Pancreas (tissue), 10 donors: ENCODE data around the gene NR6A1. TPM values are rescaled to one million over a fixed set of nuclear protein-coding genes. Genes with fewer than 3 reads are reported as not detected.

Source experiments
- ATAC-seq, 4 donors: fragments of 200-7000 bp; cut with Tn5 transposase; one replicate each; pipeline versions ENCODE4 v1.8.0 to v1.9.1; 2020; ENCODE audit warnings: mild to moderate bottlenecking in 4 of 4, moderate library complexity in 4 of 4
- DNase-seq, 6 donors: peaks; one replicate each; pipeline ENCODE4 v3.0.0-alpha.2; 2020
- FAIRE-seq: peaks from 2 replicates; lab custom pipeline; 2012; peaks lifted over from hg19 to GRCh38; lab: Jason Lieb, UNC
- H3K27ac ChIP-seq, 4 donors: fragments of 200-600 bp; sonication (generic); 1 replicate in 3 of 4; 2 replicates in 1 of 4; pipeline versions ENCODE4 v1.5.0 to v1.8.0; 2020
- H3K27me3 ChIP-seq, 4 donors: fragments of 200-600 bp; one replicate each; pipeline ENCODE4 v1.8.0; 2021
- H3K36me3 ChIP-seq, 3 donors: fragments of 200-600 bp; sonication (generic) in 1 of 3; one replicate each; pipeline versions ENCODE4 v1.5.0 to v1.8.0; 2020 to 2021
- H3K4me1 ChIP-seq, 3 donors: fragments of 200-600 bp; one replicate each; pipeline ENCODE4 v1.8.0; 2021
- H3K4me3 ChIP-seq, 4 donors: fragments of 200-600 bp; sonication (generic) in 2 of 4; one replicate each; pipeline versions ENCODE4 v1.5.0 to v1.8.0; 2020 to 2021
- H3K9me3 ChIP-seq, 4 donors: fragments of 200-600 bp; one replicate each; pipeline ENCODE4 v1.8.0; 2021
- WGBS, 2 donors: extraction: QIAGEN DNeasy Blood & Tissue Kit; methylation state at CpG; one replicate each; pipeline ENCODE4 v1.1.7; 2013; 5-methylcytosine and 5-hydroxymethylcytosine counted together
- intact Hi-C, 3 donors: fragments of 100-400 bp; cut with DNase I; formaldehyde crosslinking; loops; one replicate each; pipeline versions ENCODE4 v1.11.1 to v1.14.2; 2022
- polyA plus RNA-seq, 2 donors: library from polyadenylated mRNA; stranded (reverse); fragments of 200-250 nt; gene quantifications; one replicate each; pipeline ENCODE4 v1.2.3, GENCODE V29; 2013
- total RNA-seq, 6 donors: library from RNA; stranded (reverse); fragmentation: NEBNext Ultra II Directional in 4 of 6; extraction: Animal tissue kit (Norgen Biotek cat#: 25700) in 4 of 6; gene quantifications; one replicate each; pipeline versions ENCODE4 v1.2.1 to v1.2.4, GENCODE V29; 2021 to 2023
- TF ChIP-seq, protein P1 (sequence below), 4 donors: fragments of 200-600 bp; sonication (generic) in 3 of 4; IDR thresholded peaks; one replicate each; pipeline versions ENCODE4 v1.5.0 to v1.8.0; 2021; ENCODE audit warnings: antibody characterized with exemption in 4 of 4
- donor health status: healthy with polysubstance abuse.
- donor health status: DM: no; HTN: no; CAD: no; lungs with moderate emphysema.
- donor health status: DM: no; HTN: no; CAD: no.
- donor health status: control.
- donor health status: control.
- donor health status: Bipolar disorder and iron deficiency.
- donor health status: DM: yes; HTN: yes; CAD: no.
- donor health status: DM: no; HTN: no; CAD: no.
- donor health status: DM: no; HTN: no; CAD: no.
- donor health status: DM: yes; HTN: yes; CAD: no.

NR6A1 gene
- total and polyA plus RNA-seq, 8 donors, result 2.1 to 3.9 (median 2.6) TPM

DNA sequence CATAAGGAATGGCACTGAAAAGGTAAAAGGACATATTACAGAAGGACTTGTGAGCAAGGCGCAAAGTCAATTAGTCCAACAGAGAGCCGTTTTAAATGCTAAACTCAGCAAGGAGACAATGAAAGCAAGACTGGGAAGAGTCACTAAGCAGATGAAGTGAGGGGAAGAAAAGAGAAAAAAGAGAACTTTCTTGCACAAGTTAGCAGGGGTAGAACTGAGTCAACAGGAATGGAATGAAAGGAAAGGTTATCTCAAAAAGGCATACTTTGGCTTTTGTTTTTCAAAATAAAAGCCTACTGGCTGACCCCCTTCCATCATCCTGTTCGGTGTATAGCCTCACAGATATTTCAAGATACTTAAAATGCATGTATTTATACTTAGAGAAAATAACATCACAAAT, 75.0 kb downstream of the NR6A1 start:
- peaks cover 0 to 10% (median 3%) of the 10 kb centered on the region in 3 donors for H3K4me1 ChIP-seq
- FAIRE-seq (no peak), DNase-seq (no peak), ATAC-seq (no peak)
- H3K4me3 ChIP-seq, result no peak overlapping the region
- no peaks in the 10 kb centered on the region for H3K36me3 ChIP-seq
- H3K27me3 ChIP-seq, result no peaks in the 10 kb centered on the region
- TF ChIP-seq, protein P1, sequence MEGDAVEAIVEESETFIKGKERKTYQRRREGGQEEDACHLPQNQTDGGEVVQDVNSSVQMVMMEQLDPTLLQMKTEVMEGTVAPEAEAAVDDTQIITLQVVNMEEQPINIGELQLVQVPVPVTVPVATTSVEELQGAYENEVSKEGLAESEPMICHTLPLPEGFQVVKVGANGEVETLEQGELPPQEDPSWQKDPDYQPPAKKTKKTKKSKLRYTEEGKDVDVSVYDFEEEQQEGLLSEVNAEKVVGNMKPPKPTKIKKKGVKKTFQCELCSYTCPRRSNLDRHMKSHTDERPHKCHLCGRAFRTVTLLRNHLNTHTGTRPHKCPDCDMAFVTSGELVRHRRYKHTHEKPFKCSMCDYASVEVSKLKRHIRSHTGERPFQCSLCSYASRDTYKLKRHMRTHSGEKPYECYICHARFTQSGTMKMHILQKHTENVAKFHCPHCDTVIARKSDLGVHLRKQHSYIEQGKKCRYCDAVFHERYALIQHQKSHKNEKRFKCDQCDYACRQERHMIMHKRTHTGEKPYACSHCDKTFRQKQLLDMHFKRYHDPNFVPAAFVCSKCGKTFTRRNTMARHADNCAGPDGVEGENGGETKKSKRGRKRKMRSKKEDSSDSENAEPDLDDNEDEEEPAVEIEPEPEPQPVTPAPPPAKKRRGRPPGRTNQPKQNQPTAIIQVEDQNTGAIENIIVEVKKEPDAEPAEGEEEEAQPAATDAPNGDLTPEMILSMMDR (IDR thresholded peaks at IDR 0.05), result no peak
- intact Hi-C loops, result no loop called here
- WGBS, 2 donors, result 84 to 89% methylated on average over 3 of the region's 3 CpGs
- H3K27ac ChIP-seq, result no peak overlapping the region
- H3K9me3 ChIP-seq, result no peaks in the 10 kb centered on the region

- TF ChIP-seq, protein P1 (IDR thresholded peaks at IDR 0.05), result no peak
- FAIRE-seq (no peak), DNase-seq (no peak), ATAC-seq (no peak)
- intact Hi-C loops, result no loop called here
- 95 to 97% methylated on average over 16 of the region's 16 CpGs for WGBS, 2 donors
- Histone ChIP-seq H3K9me3 (no peaks in the 10 kb centered on the region), H3K4me1 (peaks cover 0 to 10% (median 3%) of the 10 kb centered on the region in 3 donors), H3K36me3 (no peaks in the 10 kb centered on the region), H3K27ac (no peak overlapping the region), H3K4me3 (no peak overlapping the region), H3K27me3 (no peaks in the 10 kb centered on the region)
These were observed 75.7 kb downstream of the NR6A1 start for GRCh38 chr9:124695280-124695890.

GRCh38 chr9:124694414-124695279, 76.5 kb downstream of the NR6A1 start:
- DNase-seq (no peak), ATAC-seq (no peak), FAIRE-seq (no peak)
- Histone ChIP-seq H3K27me3 (no peaks in the 10 kb centered on the region), H3K4me3 (no peak overlapping the region), H3K36me3 (no peaks in the 10 kb centered on the region), H3K9me3 (no peaks in the 10 kb centered on the region), H3K27ac (no peak overlapping the region), H3K4me1 (peaks cover 0 to 10% (median 3%) of the 10 kb centered on the region in 3 donors)
- intact Hi-C loops, result no loop called here
- 54 to 64% methylated on average over 3 of the region's 3 CpGs for WGBS, 2 donors
- TF ChIP-seq, protein P1 (IDR thresholded peaks at IDR 0.05), result no peak

GRCh38 chr9:124693403-124693802, 77.7 kb downstream of the NR6A1 start:
- FAIRE-seq (no peak), ATAC-seq (no peak), DNase-seq (no peak)
- TF ChIP-seq, protein P1 (IDR thresholded peaks at IDR 0.05), result no peak
- Histone ChIP-seq H3K4me1 (peaks cover 0 to 9% (median under 1%) of the 10 kb centered on the region in 3 donors), H3K4me3 (no peak overlapping the region), H3K9me3 (no peaks in the 10 kb centered on the region), H3K27ac (no peak overlapping the region), H3K36me3 (no peaks in the 10 kb centered on the region), H3K27me3 (no peaks in the 10 kb centered on the region)
- intact Hi-C loops, result no loop called here
- 93 to 95% methylated on average over 3 of the region's 3 CpGs for WGBS, 2 donors
